Heart left ventricle (tissue), 16 donors: ENCODE data around the gene PARP9. TPM values are rescaled to one million over a fixed set of nuclear protein-coding genes. Genes with fewer than 3 reads are reported as not detected.

ENCODE experiments used
- ATAC-seq, 4 donors: fragments of 200-7000 bp; cut with Tn5 transposase; one replicate each; pipeline ENCODE4 v1.9.1; 2020 to 2022; ENCODE audit warnings: moderate library complexity in 4 of 4, mild to moderate bottlenecking in 3 of 4, moderate number of reproducible peaks in 1 of 4
- DNase-seq, 5 donors: peaks; one replicate each; pipeline ENCODE4 v3.0.0-alpha.2; 2020
- H3K27ac ChIP-seq, 12 donors: fragments of 200-600 bp; sonication (generic) in 4 of 12; one replicate each; pipeline versions ENCODE4 v1.5.0 to v1.8.0; 2016 to 2022; ENCODE audit warnings: mild to moderate bottlenecking in 2 of 12
- H3K27me3 ChIP-seq, 9 donors: fragments of 200-600 bp; sonication (generic) in 2 of 9; one replicate each; pipeline versions ENCODE4 v1.5.1 to v1.8.0; 2016 to 2022; ENCODE audit warnings: mild to moderate bottlenecking in 3 of 9
- H3K36me3 ChIP-seq, 9 donors: fragments of 200-600 bp; sonication (generic) in 2 of 9; one replicate each; pipeline versions ENCODE4 v1.5.0 to v1.8.0; 2018 to 2022; ENCODE audit warnings: mild to moderate bottlenecking in 2 of 9
- H3K4me1 ChIP-seq, 12 donors: fragments of 200-600 bp; sonication (generic) in 4 of 12; one replicate each; pipeline versions ENCODE4 v1.5.0 to v1.8.0; 2016 to 2022; ENCODE audit warnings: mild to moderate bottlenecking in 3 of 12
- H3K4me3 ChIP-seq, 12 donors: fragments of 200-600 bp; sonication (generic) in 4 of 12; one replicate each; pipeline versions ENCODE4 v1.5.0 to v1.8.0; 2017 to 2022; ENCODE audit warnings: mild to moderate bottlenecking in 9 of 12, moderate library complexity in 4 of 12
- H3K9me3 ChIP-seq, 12 donors: fragments of 200-600 bp; sonication (generic) in 4 of 12; one replicate each; pipeline versions ENCODE4 v1.5.0 to v1.8.0; 2016 to 2022; ENCODE audit warnings: mild to moderate bottlenecking in 1 of 12
- POLR2A ChIP-seq, 2 donors: fragments of 450-650 bp; IDR thresholded peaks; one replicate each; pipeline ENCODE4 v1.6.1; 2017; ENCODE audit warnings: antibody characterized with exemption in 2 of 2, mild to moderate bottlenecking in 2 of 2, moderate library complexity in 2 of 2
- WGBS, 4 donors: extraction: QIAGEN DNeasy Blood & Tissue Kit in 2 of 4; methylation state at CpG; one replicate each; pipeline versions ENCODE4 v1.1.5 to v1.1.7; 2013 to 2018; 5-methylcytosine and 5-hydroxymethylcytosine counted together
- intact Hi-C, 10 donors: fragments of 100-400 bp; cut with DNase I; formaldehyde crosslinking; loops; one replicate each; pipeline versions ENCODE4 v1.11.1 to v1.14.2; 2022
- polyA plus RNA-seq, 2 donors: library from polyadenylated mRNA; stranded (reverse); fragments of 200-250 nt; gene quantifications; one replicate each; pipeline ENCODE4 v1.2.3, GENCODE V29; 2013
- total RNA-seq, 9 donors: library from RNA; depleted of rRNA in 2 of 9; stranded (reverse); fragments of >200 nt in 2 of 9; fragmentation: NEBNext Ultra II Directional in 3 of 9; extraction: Animal tissue kit (Norgen Biotek cat#: 25700) in 3 of 9; gene quantifications; one replicate each; pipeline versions ENCODE4 v1.1.0 to v1.2.4, GENCODE V29; 2016 to 2023
- TF ChIP-seq, protein P1 (sequence below), 12 donors: fragments of 200-600 bp; sonication (generic) in 4 of 12; IDR thresholded peaks; one replicate each; pipeline versions ENCODE4 v1.5.0 to v1.8.0; 2018 to 2022; ENCODE audit warnings: antibody characterized with exemption in 12 of 12, mild to moderate bottlenecking in 5 of 12
- donor health status: ischemic (EF 13 %, LVEDD 7.1; RV severe dilation, severe dysfunction).
- donor health status: healthy with polysubstance abuse.
- donor health status: DM: no; HTN: yes; CAD: no.
- donor health status: DM: no; HTN: no; CAD: no.
- donor health status: ischemic (EF 25% LVEDD 6.9; RV normal size, moderate dysfunction).
- donor health status: ischemic (EF 25% LVEDD 5.7; RV mildly dilated, moderate dysfunction).
- donor health status: healthy.
- donor health status: DM: yes; HTN: yes; CAD: no.
- donor health status: ischemic (EF 35%, LVEDD 5.7; RV mildly dilated, moderate dysfunction).
- donor health status: nonischemic (EF 11% LVEDD 7.7; RV severe dilation, severe dysfunction).
- donor health status: DM: yes; HTN: yes; CAD: no.
- donor health status: PGD.
- donor health status: ischemic (EF 29% LVEDD 5.4; RV normal size, mild dysfunction).
- donor health status: nonischemic (EF 23%, LVEDD 6.1; RV moderate dilation, normal function).

The PARP9 gene
- total and polyA plus RNA-seq, 11 donors: 8.2 to 73.0 (median 14.9) TPM

GRCh38 chr3:122548619-122549018, 15.5 kb downstream of the PARP9 start:
- Histone ChIP-seq H3K27me3 (no peaks in the 10 kb centered on the region), H3K36me3 (peaks cover 0 to 100% (median 97%) of the 10 kb centered on the region in 9 donors), H3K9me3 (no peaks in the 10 kb centered on the region), H3K4me1 (no peaks in the 10 kb centered on the region), H3K4me3 (no peak overlapping the region), H3K27ac (no peak overlapping the region)
- ATAC-seq: no peak
- TF ChIP-seq, protein P1, sequence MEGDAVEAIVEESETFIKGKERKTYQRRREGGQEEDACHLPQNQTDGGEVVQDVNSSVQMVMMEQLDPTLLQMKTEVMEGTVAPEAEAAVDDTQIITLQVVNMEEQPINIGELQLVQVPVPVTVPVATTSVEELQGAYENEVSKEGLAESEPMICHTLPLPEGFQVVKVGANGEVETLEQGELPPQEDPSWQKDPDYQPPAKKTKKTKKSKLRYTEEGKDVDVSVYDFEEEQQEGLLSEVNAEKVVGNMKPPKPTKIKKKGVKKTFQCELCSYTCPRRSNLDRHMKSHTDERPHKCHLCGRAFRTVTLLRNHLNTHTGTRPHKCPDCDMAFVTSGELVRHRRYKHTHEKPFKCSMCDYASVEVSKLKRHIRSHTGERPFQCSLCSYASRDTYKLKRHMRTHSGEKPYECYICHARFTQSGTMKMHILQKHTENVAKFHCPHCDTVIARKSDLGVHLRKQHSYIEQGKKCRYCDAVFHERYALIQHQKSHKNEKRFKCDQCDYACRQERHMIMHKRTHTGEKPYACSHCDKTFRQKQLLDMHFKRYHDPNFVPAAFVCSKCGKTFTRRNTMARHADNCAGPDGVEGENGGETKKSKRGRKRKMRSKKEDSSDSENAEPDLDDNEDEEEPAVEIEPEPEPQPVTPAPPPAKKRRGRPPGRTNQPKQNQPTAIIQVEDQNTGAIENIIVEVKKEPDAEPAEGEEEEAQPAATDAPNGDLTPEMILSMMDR (IDR thresholded peaks at IDR 0.05): no peak
- no peak for TF ChIP-seq POLR2A (IDR thresholded peaks at IDR 0.05)
- intact Hi-C loops: no loop called here
- no peak for DNase-seq
- WGBS, 4 donors: 90 to 97% (median 92%) methylated on average over 1 of the region's 1 CpG

DNA sequence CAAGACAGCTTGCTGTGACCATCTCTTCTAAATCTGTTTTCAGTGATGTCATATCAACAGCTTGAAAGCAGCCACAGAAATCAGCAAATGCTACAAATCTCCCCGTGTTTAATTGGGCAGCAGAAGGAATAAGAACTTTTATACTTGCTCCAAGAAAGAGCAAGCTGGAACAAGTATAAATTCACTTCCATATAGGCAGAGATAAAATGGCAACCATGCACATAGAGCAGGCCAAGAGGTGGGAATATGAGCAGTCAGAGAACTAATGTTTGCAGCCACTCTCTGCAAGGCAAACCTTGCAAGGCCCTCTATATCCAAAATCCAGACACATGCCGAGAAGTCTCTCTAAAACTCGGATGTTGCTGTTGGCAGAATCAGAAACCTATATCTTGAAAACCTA, 16.0 kb downstream of the PARP9 start:
- no peaks in the 10 kb centered on the region for H3K4me1 ChIP-seq
- no peaks in the 10 kb centered on the region for H3K27me3 ChIP-seq
- intact Hi-C loops: no loop called here
- peaks cover 0 to 100% (median 97%) of the 10 kb centered on the region in 9 donors for H3K36me3 ChIP-seq
- 76 to 85% (median 82%) methylated on average over 3 of the region's 3 CpGs for WGBS, 4 donors
- H3K4me3 ChIP-seq: no peak overlapping the region
- TF ChIP-seq, protein P1 (IDR thresholded peaks at IDR 0.05): no peak
- no peak for TF ChIP-seq POLR2A (IDR thresholded peaks at IDR 0.05)
- no peak for DNase-seq
- H3K27ac ChIP-seq: no peak overlapping the region
- no peak for ATAC-seq
- no peaks in the 10 kb centered on the region for H3K9me3 ChIP-seq

DNA sequence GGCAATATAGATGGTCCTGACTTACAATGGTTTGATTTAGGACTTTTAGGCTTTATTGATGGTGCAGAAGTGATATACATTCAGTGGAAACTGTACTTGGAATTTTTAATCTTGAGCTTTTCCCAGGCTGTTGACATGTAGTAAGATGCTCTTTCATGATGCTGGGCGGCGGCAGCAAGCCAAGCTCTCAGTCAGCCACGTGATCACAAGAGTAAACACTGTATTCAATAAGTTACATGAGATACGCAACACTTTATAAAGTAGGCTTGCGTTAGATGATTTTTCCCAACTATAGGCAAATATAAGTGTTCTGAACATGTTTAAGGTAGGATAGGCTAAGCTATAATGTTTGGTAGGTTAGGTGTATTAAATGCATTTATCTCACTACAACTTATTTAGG, 17.9 kb downstream of the PARP9 start:
- DNase-seq: no peak
- Histone ChIP-seq H3K4me3 (no peak overlapping the region), H3K36me3 (peaks cover 0 to 100% (median 95%) of the 10 kb centered on the region in 9 donors), H3K27ac (no peak overlapping the region), H3K27me3 (no peaks in the 10 kb centered on the region), H3K9me3 (no peaks in the 10 kb centered on the region), H3K4me1 (no peaks in the 10 kb centered on the region)
- TF ChIP-seq, protein P1 (IDR thresholded peaks at IDR 0.05): no peak
- TF ChIP-seq POLR2A (IDR thresholded peaks at IDR 0.05): no peak
- ATAC-seq: no peak
- intact Hi-C loops: no loop called here
- 92 to 94% (median 94%) methylated on average over 5 of the region's 5 CpGs for WGBS, 4 donors

GRCh38 chr3:122538956-122539490, 25.1 kb downstream of the PARP9 start:
- Histone ChIP-seq H3K27ac (no peak overlapping the region), H3K27me3 (no peaks in the 10 kb centered on the region), H3K4me3 (no peak overlapping the region), H3K36me3 (peaks cover 0 to 100% (median 95%) of the 10 kb centered on the region in 9 donors), H3K9me3 (no peaks in the 10 kb centered on the region), H3K4me1 (peaks cover 0 to 8% (median 0%) of the 10 kb centered on the region in 12 donors)
- intact Hi-C loops: no loop called here
- WGBS, 4 donors: 92 to 94% (median 93%) methylated on average over 7 of the region's 7 CpGs
- TF ChIP-seq, protein P1 (IDR thresholded peaks at IDR 0.05): no peak
- no peak for TF ChIP-seq POLR2A (IDR thresholded peaks at IDR 0.05)
- no peak for ATAC-seq
- no peak for DNase-seq
